KMS-11 (cell line): ENCODE data around the gene LDB1.

Experiments
- H2AFZ ChIP-seq: fragments of 200-600 bp; sonication (generic); 2 replicates; pipeline ENCODE4 v1.6.1; 2016; ENCODE audit warnings: antibody characterized with exemption, mixed run types, low read depth
- H3K27ac ChIP-seq: fragments of 200-600 bp; sonication (generic); 2 replicates; pipeline ENCODE4 v1.6.1; 2016; ENCODE audit warnings: mild to moderate bottlenecking, mixed run types
- H3K27me3 ChIP-seq: fragments of 200-600 bp; sonication (generic); 2 replicates; pipeline ENCODE4 v1.6.1; 2017; ENCODE audit warnings: mild to moderate bottlenecking, low read depth, mixed run types, moderate library complexity; ENCODE audit not compliant: insufficient read depth
- H3K36me3 ChIP-seq: fragments of 200-600 bp; sonication (generic); 2 replicates; pipeline ENCODE4 v1.6.1; 2017; ENCODE audit warnings: mild to moderate bottlenecking, mixed run types; ENCODE audit not compliant: insufficient read depth
- H3K4me1 ChIP-seq: fragments of 200-600 bp; sonication (generic); 2 replicates; pipeline ENCODE4 v1.6.1; 2016; ENCODE audit warnings: mild to moderate bottlenecking, low read depth, mixed run types; ENCODE audit not compliant: poor library complexity, severe bottlenecking
- H3K4me2 ChIP-seq: fragments of 200-600 bp; sonication (generic); 2 replicates; pipeline ENCODE4 v1.7.0; 2016; ENCODE audit warnings: mild to moderate bottlenecking, mixed run types
- H3K4me3 ChIP-seq: fragments of 200-600 bp; sonication (generic); IDR thresholded peaks from 2 replicates; pipeline ENCODE4 v1.6.1; 2017; ENCODE audit warnings: low read depth, low read length, mixed read lengths; ENCODE audit not compliant: insufficient read depth
- H3K79me2 ChIP-seq: fragments of 200-600 bp; sonication (generic); 2 replicates; pipeline ENCODE4 v1.6.1; 2016; ENCODE audit warnings: low read depth, mixed run types; ENCODE audit not compliant: insufficient read depth
- H3K9ac ChIP-seq: fragments of 200-600 bp; sonication (generic); 2 replicates; pipeline ENCODE4 v1.6.1; 2016; ENCODE audit warnings: mild to moderate bottlenecking, mixed run types
- H4K20me1 ChIP-seq: fragments of 200-600 bp; sonication (generic); 2 replicates; pipeline ENCODE4 v1.6.1; 2016; ENCODE audit warnings: mild to moderate bottlenecking, mixed run types; ENCODE audit not compliant: insufficient read depth
- CTCF ChIP-seq: fragments of 200-600 bp; sonication (generic); conservative IDR thresholded peaks from 2 replicates; pipeline ENCODE4 v1.6.1; 2017; ENCODE audit warnings: low read depth, mild to moderate bottlenecking, antibody characterized with exemption, low read length, moderate library complexity, mixed read lengths

Gene LDB1

DNA sequence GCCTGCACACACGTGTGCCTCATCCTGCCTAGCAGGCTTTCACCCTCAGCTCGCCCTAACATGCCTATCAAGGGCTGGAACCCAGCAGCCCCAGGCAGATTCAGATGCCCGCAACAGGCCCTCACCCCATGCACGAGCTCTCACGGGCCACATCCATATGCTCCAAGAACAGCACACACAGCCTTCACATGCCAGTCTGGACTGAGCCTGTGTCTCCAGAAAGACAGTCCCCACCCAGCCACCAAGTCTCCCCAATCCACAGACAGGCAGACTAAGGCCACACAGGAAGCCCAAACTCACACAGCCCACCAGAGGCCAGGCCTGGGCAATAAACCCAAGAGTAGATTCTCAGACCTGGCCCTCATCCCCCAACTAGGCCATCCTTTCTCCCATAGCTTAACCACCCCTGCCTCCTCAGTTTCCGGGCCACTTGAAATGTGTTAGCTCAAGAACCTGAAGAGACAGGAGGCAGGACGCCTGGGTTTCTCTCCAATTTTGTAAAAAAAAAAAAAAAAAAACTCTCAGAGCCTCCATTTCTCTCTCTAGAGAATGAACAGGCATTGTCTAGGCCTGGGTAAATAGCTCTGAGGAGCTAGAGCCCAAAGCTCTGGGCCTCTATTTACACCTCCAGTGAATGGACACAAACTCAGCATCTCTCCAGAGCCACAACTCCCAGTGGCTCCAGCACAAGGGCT is 6.8 kb downstream of the LDB1 start:
- H3K79me2 ChIP-seq = peaks cover 59% of the 10 kb centered on the region
- H3K9ac ChIP-seq = peak overlapping the region; percentile 61; the same call in 1 of the 2 replicates
- H3K4me3 ChIP-seq = no peak overlapping the region
- no peaks in the 10 kb centered on the region; the same call in 1 of the 2 replicates for H3K36me3 ChIP-seq
- H3K4me1 ChIP-seq = peaks cover 42% of the 10 kb centered on the region
- H4K20me1 ChIP-seq = no peaks in the 10 kb centered on the region; the same call in 1 of the 2 replicates
- H3K4me2 ChIP-seq = peak overlapping the region; percentile 100
- peak overlapping the region; percentile 35; the same call in 1 of the 2 replicates for H3K27ac ChIP-seq
- TF ChIP-seq CTCF = no peak
- H3K27me3 ChIP-seq = no peaks in the 10 kb centered on the region
- no peak overlapping the region for H2AFZ ChIP-seq

DNA sequence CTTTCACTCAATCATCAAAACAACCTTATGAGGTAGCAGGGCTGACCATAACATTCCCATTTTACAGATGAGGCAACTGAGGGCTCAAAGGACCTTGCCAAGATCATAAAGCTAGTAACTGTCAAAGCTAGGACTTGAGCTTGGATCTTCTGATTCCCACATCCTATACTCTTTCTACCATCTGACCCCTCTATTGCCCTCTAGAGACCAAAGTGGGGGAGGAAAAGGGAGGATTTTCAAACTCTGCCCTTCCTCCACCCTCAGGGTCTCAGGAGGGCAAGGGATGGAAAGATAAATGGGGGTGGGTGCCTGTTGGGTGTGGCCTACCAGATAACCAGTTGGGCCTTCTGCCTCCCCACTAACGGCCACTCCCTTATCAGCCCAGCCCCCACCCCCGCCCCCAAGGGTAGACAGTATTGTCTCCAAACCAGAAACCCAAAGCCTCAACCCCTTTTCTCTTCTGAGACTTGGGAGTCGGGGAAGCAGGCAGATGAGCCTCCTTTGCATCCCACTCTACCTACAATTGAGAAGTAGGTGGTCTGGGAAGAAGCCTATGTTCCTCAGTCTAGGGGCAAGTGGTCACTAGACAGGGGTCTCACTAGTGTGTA is 7.9 kb downstream of the LDB1 start:
- Histone ChIP-seq H3K9ac (no peak overlapping the region), H3K4me2 (peak overlapping the region; percentile 100), H3K4me3 (no peak overlapping the region), H4K20me1 (no peaks in the 10 kb centered on the region; the same call in 1 of the 2 replicates), H3K36me3 (no peaks in the 10 kb centered on the region; the same call in 1 of the 2 replicates), H3K27ac (no peak overlapping the region), H3K79me2 (peaks cover 54% of the 10 kb centered on the region), H2AFZ (no peak overlapping the region), H3K4me1 (peaks cover 39% of the 10 kb centered on the region), H3K27me3 (no peaks in the 10 kb centered on the region)
- TF ChIP-seq CTCF = peak; percentile 49

DNA sequence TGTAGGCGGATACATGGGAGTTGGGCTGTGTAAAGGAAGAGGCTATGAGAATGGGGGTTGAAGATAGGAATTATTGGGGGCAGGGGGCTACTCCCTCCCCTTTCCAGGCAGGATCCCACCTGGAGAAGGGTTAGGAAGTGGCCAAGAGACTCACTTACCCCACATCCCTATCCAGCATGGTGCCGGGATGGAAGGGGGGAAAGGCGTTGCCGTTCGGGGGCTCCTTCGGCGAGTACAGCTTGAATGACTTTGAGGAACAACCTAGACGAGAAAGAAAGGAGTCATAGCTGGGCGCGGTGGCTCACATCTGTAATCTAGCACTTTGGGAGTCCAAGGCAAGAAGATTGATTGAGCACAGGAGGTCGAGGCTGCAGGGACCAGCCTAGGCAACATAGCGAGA is 8.9 kb downstream of the LDB1 start:
- no peak for TF ChIP-seq CTCF
- Histone ChIP-seq H3K79me2 (peaks cover 43% of the 10 kb centered on the region), H3K4me1 (peaks cover 30% of the 10 kb centered on the region), H3K4me2 (no peak overlapping the region), H3K9ac (no peak overlapping the region), H3K36me3 (no peaks in the 10 kb centered on the region; the same call in 1 of the 2 replicates), H4K20me1 (no peaks in the 10 kb centered on the region; the same call in 1 of the 2 replicates), H3K27me3 (no peaks in the 10 kb centered on the region), H3K27ac (no peak overlapping the region), H2AFZ (no peak overlapping the region), H3K4me3 (no peak overlapping the region)

DNA sequence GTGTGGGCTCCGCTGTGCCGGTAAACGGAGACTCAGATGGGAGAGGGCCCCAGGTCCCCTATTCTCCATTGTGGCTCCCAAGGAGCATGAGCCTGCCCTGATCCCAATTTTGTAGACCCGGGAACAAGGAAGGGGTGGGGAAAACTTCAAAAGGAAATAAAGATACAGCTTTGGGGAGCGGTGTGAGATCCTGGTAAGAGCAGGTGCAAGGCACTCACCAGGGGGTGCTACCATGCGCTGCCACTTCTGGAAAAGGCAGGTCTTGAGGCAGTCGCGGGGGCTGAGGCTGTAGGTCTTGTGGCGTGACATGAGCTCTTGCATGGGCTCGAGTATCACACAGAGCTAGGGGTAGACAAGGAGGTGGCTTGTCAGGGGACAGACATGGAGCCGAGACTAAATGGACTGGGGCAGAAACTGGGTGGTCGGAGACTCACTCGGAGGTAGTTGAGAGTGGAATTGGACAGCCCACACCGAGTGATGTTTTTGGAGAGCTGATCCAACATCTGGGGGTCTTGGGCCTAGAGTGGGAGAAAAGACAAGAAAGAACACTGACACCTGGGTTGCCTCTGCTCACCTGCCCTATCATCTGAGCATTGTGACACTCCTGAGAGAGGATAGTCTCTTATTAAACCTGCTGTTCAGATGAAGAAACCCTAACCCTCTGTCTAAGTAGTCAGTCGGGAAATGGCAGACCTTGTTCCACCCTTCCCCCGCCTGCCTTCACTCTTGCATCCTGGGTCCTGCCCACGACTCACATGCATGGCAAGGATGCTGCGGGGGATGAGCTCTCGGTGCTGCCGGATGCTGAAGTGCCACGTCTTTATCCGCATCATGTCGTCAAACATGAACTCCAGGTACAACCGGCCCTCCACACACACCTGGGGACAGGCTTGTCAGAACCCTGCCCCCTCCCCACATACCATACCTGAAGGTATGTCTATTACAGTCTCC is 10.7 kb downstream of the LDB1 start:
- no peaks in the 10 kb centered on the region; the same call in 1 of the 2 replicates for H4K20me1 ChIP-seq
- H3K27me3 ChIP-seq = no peaks in the 10 kb centered on the region
- peaks cover 18% of the 10 kb centered on the region for H3K4me1 ChIP-seq
- peaks cover 29% of the 10 kb centered on the region for H3K79me2 ChIP-seq
- H3K27ac ChIP-seq = no peak overlapping the region
- no peak overlapping the region for H3K4me3 ChIP-seq
- TF ChIP-seq CTCF = no peak
- no peak overlapping the region for H2AFZ ChIP-seq
- no peaks in the 10 kb centered on the region; the same call in 1 of the 2 replicates for H3K36me3 ChIP-seq
- H3K4me2 ChIP-seq = no peak overlapping the region
- no peak overlapping the region for H3K9ac ChIP-seq
